ENCODE results near the gene UST.

UST gene

DNA sequence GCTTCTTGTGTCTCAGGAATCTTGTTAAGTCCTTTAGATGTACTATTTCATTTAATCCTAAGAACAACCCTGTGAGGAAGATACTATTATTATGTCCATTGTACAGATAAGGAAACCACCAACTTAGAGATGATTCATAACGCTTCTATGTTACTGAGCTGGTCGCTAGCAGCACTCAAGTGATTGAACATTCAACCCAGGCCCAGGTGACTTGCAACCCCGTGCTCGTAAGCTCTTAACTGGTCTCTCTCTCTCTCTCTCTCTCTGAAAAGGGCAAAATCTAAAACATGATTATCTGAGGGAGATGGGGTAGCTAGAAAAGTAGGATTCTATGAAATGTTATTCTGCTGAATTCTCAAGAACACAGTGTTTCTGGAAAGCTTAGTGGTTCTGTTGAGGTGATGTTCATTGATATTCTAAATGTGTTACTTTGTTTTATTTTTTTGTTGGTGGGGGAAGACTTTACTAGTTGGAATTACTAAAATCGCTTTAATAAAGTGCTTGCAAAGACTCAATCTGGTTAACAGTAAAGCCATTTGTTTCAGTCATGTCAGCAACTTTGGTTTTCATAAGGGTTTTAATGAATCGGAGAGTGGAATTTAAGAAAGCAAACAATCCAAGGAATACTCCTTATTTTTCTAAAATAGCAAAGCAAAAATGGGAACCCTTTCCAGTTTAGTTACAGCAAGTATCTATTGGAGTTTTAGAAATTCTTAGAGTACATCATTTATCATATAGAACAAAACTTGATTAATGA is 305.7 kb downstream of the UST start:
- no peak for DNase-seq

GRCh38 chr6:149053848-149054558 is 307.2 kb downstream of the UST start:
- no peak for DNase-seq

DNA sequence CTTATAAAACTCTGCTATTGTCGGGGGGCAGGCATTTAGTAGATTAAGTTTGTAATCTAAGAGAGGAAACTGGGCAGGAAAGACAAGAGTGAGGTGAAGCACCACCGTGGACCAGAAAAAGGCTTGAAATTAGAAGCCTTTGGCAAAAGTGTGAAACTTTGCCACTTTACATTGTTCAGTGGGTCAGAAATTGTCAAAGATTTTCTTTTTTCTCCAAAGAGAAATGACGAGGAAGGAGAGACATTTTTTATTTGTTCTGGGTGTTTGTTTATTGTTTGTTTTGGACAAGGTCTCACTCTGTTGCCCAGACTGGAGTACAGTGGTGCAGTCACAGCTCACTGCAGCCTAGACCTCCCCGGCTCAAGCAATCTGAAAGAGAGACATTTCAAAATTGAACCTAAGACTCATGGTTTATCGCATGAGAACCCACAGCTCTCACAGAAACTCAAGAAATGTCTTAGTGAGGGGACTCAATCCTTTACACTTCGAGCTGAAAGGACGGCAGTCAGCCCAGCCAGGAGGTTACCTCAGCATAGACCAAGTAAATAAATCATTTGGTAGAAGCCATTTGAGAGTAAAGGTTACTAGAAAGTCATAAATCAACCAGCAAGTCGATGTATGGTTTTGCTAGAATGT is 307.8 kb downstream of the UST start:
- no peak for DNase-seq

- DNase-seq, result peak; percentile 73
Measured at GRCh38 chr6:149055195-149055899, 308.5 kb downstream of the UST start.

GRCh38 chr6:149056777-149057463 is 310.1 kb downstream of the UST start:
- DNase-seq, result no peak

GRCh38 chr6:149057464-149057840 is 310.6 kb downstream of the UST start:
- no peak for DNase-seq

- no peak for DNase-seq
Measured at GRCh38 chr6:149059557-149059956, 312.7 kb downstream of the UST start.

DNA sequence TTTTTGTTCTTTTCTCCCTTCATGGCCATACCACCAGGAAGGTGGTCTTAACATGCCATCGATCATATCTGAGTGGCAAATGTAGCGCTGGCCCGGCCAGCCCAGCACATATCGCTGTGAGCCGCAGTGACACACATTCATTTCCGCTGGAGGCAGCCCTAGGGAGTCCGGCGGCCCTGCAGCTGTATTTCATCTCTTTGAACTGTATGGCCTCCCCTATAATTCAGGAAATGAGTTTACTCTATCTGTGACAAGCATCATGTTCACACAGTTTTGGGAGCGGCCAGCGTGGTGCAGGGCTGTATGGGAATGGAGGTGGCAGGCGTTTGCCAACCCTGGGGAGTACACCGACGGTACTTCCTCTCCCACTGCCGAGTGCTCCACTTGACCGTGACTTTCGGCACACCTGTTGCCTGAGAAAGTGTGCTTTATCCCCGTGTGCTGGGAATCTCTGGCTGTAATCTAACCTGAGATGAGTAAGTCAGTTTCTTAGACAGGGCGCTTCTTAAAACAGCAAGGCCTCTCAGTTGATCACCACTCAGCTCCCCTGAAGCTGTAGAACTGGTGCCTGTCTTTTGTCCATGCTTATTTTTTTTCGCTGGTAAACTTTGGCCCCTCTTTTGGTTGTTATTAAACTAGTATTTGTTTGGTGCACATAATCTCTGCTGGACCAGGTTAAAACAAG is 313.6 kb downstream of the UST start:
- no peak for DNase-seq

- DNase-seq, result no peak
Measured at GRCh38 chr6:149060985-149061760, 314.3 kb downstream of the UST start.

GRCh38 chr6:149061930-149062329 is 315.1 kb downstream of the UST start:
- no peak for DNase-seq

GRCh38 chr6:149062653-149063348 is 316.0 kb downstream of the UST start:
- no peak for DNase-seq

DNA sequence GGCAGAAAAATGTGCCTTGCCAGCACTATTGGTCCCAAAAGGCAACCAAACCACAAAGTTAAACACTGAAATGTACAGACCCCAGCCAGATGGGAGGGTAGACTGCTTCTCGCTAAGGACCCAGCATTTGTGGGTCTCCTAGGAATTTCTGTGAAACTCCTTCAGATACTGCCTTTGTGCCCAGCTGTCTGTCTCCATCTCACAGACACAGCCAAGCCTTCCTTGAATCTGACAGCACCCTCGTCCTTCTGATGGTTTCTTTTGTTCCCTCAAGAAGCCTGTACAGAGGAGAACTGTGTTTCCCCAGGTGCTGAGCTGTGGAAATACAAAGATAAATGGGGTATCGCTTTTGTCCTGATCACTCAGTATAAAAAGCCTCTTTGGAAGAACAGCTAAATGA is 316.6 kb downstream of the UST start:
- DNase-seq, result no peak

GRCh38 chr6:149064001-149064659 is 317.3 kb downstream of the UST start:
- DNase-seq, result no peak

GRCh38 chr6:149064660-149065015 is 317.8 kb downstream of the UST start:
- DNase-seq, result no peak

- no peak for DNase-seq
Measured at GRCh38 chr6:149065121-149065520, 318.3 kb downstream of the UST start.

GRCh38 chr6:149065658-149066556 is 319.1 kb downstream of the UST start:
- DNase-seq, result peak; percentile 100

- no peak for DNase-seq
Measured at GRCh38 chr6:149071997-149072396, 325.2 kb downstream of the UST start.

- no peak for DNase-seq
Measured at GRCh38 chr6:149074832-149075258, 328.0 kb downstream of the UST start.

Measured in MV-4-11 (cell line).